Hepatocyte (in vitro differentiated cells): Measurements from ENCODE around the gene CCNI2. TPM values are rescaled to one million over a fixed set of nuclear protein-coding genes. Genes with fewer than 3 reads are reported as not detected.

Experiments
- DNase-seq: peaks from one replicate; pipeline ENCODE4 v3.0.0-alpha.2; 2016; ENCODE audit warnings: low spot score
- H2AFZ ChIP-seq: fragments of 200-600 bp; sonication (generic); 2 replicates; pipeline ENCODE4 v1.6.0; 2016; ENCODE audit warnings: antibody characterized with exemption, mild to moderate bottlenecking
- H3K27ac ChIP-seq: fragments of 200-600 bp; sonication (generic); 2 replicates; pipeline ENCODE4 v1.5.1; 2016; ENCODE audit warnings: mild to moderate bottlenecking
- H3K27me3 ChIP-seq: fragments of 200-600 bp; sonication (generic); 2 replicates; pipeline ENCODE4 v1.6.1; 2016
- H3K36me3 ChIP-seq: fragments of 200-600 bp; sonication (generic); replicated peaks from 2 replicates; pipeline ENCODE4 v1.5.1; 2016; ENCODE audit warnings: low read depth; ENCODE audit not compliant: insufficient read depth
- H3K4me1 ChIP-seq: fragments of 200-600 bp; sonication (generic); 2 replicates; pipeline ENCODE4 v1.5.1; 2016; ENCODE audit warnings: mild to moderate bottlenecking, moderate library complexity; ENCODE audit not compliant: insufficient read depth
- H3K4me2 ChIP-seq: fragments of 200-600 bp; sonication (generic); 2 replicates; pipeline ENCODE4 v1.6.0; 2016
- H3K4me3 ChIP-seq: fragments of 200-600 bp; sonication (generic); 2 replicates; pipeline ENCODE4 v1.5.1; 2016; ENCODE audit warnings: mild to moderate bottlenecking
- H3K79me2 ChIP-seq: fragments of 200-600 bp; sonication (generic); 2 replicates; pipeline ENCODE4 v1.6.0; 2017; ENCODE audit warnings: mild to moderate bottlenecking
- H3K9me2 ChIP-seq: fragments of 200-600 bp; sonication (generic); replicated peaks from 2 replicates; pipeline ENCODE4 v1.6.0; 2017; ENCODE audit warnings: mild to moderate bottlenecking; ENCODE audit not compliant: insufficient read depth
- H3K9me3 ChIP-seq: fragments of 200-600 bp; sonication (generic); 2 replicates; pipeline ENCODE4 v1.5.1; 2016; ENCODE audit warnings: low read depth, mild to moderate bottlenecking
- H4K20me1 ChIP-seq: fragments of 200-600 bp; sonication (generic); 2 replicates; pipeline ENCODE4 v1.6.0; 2016; ENCODE audit warnings: mild to moderate bottlenecking; ENCODE audit not compliant: insufficient read depth, poor library complexity, severe bottlenecking
- CTCF ChIP-seq: fragments of 200-600 bp; sonication (generic); IDR thresholded peaks from 2 replicates; pipeline ENCODE4 v1.5.1; 2016; ENCODE audit warnings: antibody characterized with exemption, mild to moderate bottlenecking; ENCODE audit not compliant: poor library complexity
- EZH2 ChIP-seq: fragments of 200-600 bp; sonication (generic); IDR thresholded peaks from 2 replicates; pipeline ENCODE4 v1.6.1; 2016; ENCODE audit warnings: antibody characterized with exemption, mild to moderate bottlenecking, borderline replicate concordance
- EZH2phosphoT487 ChIP-seq: fragments of 200-600 bp; sonication (generic); IDR thresholded peaks from one replicate; pipeline ENCODE4 v1.6.1; 2018; ENCODE audit warnings: antibody characterized with exemption, mild to moderate bottlenecking, low read depth, moderate library complexity; ENCODE audit not compliant: unreplicated experiment, severe bottlenecking
- WGBS: methylation state at CpG from one replicate; pipeline ENCODE4 v1.1.6; 2016; ENCODE audit warnings: low lambda C conversion rate; ENCODE audit errors: missing lambda C conversion rate; 5-methylcytosine and 5-hydroxymethylcytosine counted together
- polyA plus RNA-seq: library from polyadenylated mRNA; unstranded; fragments of >200 nt; fragmentation: Nextera tagmentation; extraction: Ambion mirVana; gene quantifications from 2 replicates; pipeline ENCODE4 v1.2.1, GENCODE V29; 2016
- total RNA-seq: library from RNA; depleted of rRNA; stranded (reverse); fragments of >200 nt; gene quantifications from 2 replicates; pipeline ENCODE4 v1.2.3, GENCODE V29; 2014

CCNI2 gene
- total and polyA plus RNA-seq, 2 experiments from 2014 or later, result 1.4 to 1.8 TPM

GRCh38 chr5:132714456-132715307 lies 32.5 kb upstream of the CCNI2 start:
- Histone ChIP-seq H3K79me2 (no peaks in the 10 kb centered on the region), H2AFZ (no peak overlapping the region), H3K27me3 (no peaks in the 10 kb centered on the region), H3K9me2 (no peaks in the 10 kb centered on the region), H4K20me1 (no peaks in the 10 kb centered on the region), H3K4me2 (no peak overlapping the region), H3K4me1 (no peaks in the 10 kb centered on the region), H3K27ac (no peak overlapping the region), H3K4me3 (no peak overlapping the region), H3K9me3 (no peaks in the 10 kb centered on the region), H3K36me3 (no peaks in the 10 kb centered on the region)
- WGBS, result 83% methylated on average over 11 of the region's 11 CpGs
- no peak for DNase-seq
- no peak for TF ChIP-seq EZH2phosphoT487
- TF ChIP-seq CTCF, result peak; percentile 51

- 96% methylated on average over 5 of the region's 5 CpGs for whole genome bisulfite sequencing
- Histone ChIP-seq H3K36me3 (no peaks in the 10 kb centered on the region), H3K4me3 (no peak overlapping the region), H4K20me1 (no peaks in the 10 kb centered on the region), H3K4me2 (no peak overlapping the region), H3K27ac (no peak overlapping the region), H3K9me2 (no peaks in the 10 kb centered on the region), H3K27me3 (no peaks in the 10 kb centered on the region), H2AFZ (no peak overlapping the region), H3K79me2 (no peaks in the 10 kb centered on the region), H3K4me1 (no peaks in the 10 kb centered on the region), H3K9me3 (no peaks in the 10 kb centered on the region)
- no peak for DNase-seq
- TF ChIP-seq EZH2 (no peak), CTCF (no peak), EZH2phosphoT487 (no peak)
These were observed 28.5 kb upstream of the CCNI2 start for GRCh38 chr5:132718544-132719312.

- no peak overlapping the region for H3K4me2 ChIP-seq
- 88% methylated on average over 2 of the region's 2 CpGs for WGBS
- no peak for DNase-seq
- H3K9me3 ChIP-seq, result no peaks in the 10 kb centered on the region
- H3K27me3 ChIP-seq, result no peaks in the 10 kb centered on the region
- TF ChIP-seq CTCF (no peak), EZH2phosphoT487 (no peak), EZH2 (no peak)
- no peaks in the 10 kb centered on the region for H3K36me3 ChIP-seq
- no peak overlapping the region for H3K4me3 ChIP-seq
- no peak overlapping the region for H3K27ac ChIP-seq
- no peaks in the 10 kb centered on the region for H3K79me2 ChIP-seq
- H2AFZ ChIP-seq, result no peak overlapping the region
- no peaks in the 10 kb centered on the region for H4K20me1 ChIP-seq
- H3K9me2 ChIP-seq, result no peaks in the 10 kb centered on the region
- H3K4me1 ChIP-seq, result no peaks in the 10 kb centered on the region
These were observed 21.5 kb upstream of the CCNI2 start for GRCh38 chr5:132725745-132726144.
